Stimulated activated CD8-positive, alpha-beta memory T cell treated with anti-CD3 and anti-CD28 coated beads, Interleukin-7, amount 100 ng/mL, for 1 hour (primary cell): ENCODE measurements around the gene ELFN1.

ENCODE experiments used
- DNase-seq, 2 donors: peaks; one replicate each; pipeline ENCODE4 v3.0.0-alpha.2; 2020; ENCODE audit warnings: low read depth in 2 of 2

ELFN1 gene

DNA sequence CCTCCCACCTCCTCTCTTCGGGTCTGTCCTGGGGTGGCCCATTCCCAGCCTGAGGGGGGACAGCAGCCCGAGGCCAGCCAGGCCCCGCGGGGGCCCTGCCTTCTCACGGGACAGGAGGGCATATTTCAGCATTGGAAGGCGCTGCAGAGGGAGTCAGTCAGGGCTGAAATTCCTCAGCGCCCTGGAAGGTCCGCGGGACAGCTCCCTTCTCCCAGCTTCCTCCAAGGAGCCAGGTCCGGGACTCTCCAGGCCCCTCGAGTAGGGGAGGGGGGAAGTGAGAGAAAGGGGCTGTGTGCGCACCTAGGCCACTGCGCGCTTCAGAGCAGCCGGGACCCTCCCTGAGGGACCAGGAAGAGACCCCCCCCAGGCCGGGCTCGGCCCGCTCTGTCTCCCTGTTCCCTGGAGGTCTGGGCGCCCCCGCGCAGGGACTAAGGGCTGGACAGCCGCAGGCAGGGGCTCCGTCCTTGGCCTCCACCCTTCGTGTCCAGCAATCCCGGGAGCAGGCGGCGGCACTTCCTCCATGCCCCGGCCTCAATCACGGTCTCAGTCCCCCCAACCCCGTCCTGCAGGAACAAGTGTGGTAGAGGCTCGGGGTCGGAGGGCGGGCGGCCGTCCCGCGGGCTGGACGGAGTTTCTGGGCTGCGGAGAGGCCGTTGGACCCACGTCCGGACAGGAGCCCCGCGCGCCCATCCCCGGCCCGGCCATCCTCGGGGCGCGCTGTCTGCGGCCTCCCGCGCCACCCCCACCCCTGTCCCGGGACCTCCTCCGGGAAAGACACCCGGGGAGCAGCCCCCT is 6.0 kb upstream of the ELFN1 start:
- DNase-seq = no peak

DNA sequence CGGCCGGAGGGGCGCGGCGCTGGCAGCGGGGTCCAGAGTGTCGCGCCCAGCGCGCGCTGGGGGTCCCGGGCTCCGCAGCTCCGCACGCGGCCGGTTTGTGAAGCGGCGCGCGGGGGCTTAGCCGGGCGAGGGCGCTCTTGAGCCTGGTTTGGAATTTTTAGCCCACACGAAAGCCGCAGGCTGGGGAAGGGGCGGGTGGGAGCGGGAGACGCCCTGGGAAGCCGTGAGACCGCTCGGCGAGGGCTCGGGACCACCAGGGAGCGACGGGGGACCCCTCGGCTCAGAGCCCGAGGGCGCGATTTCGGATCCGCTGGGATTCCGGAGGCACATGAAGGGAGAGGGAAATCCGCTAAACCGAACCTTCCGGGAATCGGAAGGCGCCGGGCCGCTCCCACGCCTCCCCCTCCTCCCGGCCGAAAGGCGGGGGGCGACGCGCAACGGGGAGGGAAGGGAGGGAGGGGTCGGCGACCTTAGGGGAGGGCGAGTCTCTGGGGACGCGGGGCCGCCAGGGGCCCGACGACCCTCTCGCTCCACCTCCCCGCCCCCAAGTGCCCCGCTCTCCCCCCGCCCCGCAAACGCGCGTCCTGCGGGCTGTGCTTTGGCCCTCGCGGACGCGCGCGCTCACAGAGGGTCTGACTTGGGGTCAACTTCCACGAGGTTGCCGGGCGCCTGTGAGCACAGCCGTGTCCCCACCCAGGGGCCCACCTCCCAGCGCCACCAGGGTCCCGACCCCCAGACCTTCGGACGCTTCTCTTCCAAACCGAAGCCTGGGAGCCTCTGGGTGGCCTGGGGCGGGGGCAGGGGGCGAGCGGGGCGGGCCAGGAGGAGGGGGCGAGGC is 5.1 kb upstream of the ELFN1 start:
- DNase-seq = peak in 1 of 2 donors; percentile 16

GRCh38 chr7:1665549-1666316 is 4.3 kb upstream of the ELFN1 start:
- no peak for DNase-seq

DNA sequence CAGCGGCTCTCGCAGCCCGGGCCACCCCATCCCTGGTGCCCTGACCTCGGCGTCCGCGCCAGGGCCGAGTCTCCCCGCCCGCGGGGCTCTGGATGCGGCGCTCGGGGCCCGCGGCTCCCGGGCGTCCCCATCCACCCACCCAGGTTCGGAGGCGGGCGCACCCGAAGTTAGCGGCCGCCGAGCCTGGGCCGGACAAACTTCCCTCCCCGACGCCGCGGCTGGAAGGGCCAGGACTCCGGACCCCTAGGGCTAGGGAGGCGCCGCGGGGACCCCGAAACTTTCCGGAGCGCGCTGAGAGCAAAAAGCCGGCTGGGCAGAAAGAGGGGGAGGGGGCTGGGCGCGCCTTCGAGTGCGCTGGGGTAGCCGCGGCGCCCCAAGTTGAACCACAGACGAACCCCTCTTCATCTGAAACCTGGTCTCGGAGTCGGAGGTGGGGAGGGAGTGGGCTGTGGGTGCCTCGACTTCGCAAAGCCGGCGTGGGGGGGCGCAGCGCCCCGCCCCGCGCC is 3.7 kb upstream of the ELFN1 start:
- DNase-seq = no peak

GRCh38 chr7:1666823-1667565 is 3.1 kb upstream of the ELFN1 start:
- DNase-seq = no peak

GRCh38 chr7:1667566-1668395 is 2.3 kb upstream of the ELFN1 start:
- no peak for DNase-seq

DNA sequence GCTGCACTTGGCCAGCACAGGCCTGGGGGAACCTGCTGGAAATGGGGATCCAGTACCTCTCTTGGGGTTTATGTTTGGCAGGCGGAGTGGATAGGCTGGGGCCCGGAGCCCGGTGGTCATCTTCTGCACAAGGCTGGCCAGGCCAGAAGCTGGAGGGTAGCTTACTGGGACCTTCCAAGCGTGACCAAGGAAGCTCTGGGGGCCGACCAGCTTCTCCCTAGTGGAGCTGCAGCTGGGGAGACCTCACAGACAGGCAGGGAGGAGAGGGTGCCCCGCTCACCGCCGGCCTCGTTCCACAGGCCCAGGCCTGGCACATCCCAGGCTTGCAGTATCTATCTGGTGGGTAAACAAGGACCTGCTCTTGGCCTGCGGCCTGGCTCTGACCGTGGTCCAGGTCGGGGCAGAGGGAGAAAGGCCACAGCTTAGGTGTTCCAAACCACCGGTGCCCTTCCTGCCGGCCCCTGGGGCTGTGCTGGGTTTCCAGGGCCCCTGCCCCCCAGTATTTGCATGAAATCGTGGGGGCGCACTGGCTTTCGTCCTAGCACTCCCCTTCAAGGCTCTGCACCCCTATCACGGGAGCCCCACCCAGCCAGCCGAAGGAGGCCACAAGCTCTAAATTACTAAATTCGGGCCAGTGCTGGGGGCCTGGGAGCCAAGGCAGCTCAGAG is 1.5 kb upstream of the ELFN1 start:
- DNase-seq = no peak

DNA sequence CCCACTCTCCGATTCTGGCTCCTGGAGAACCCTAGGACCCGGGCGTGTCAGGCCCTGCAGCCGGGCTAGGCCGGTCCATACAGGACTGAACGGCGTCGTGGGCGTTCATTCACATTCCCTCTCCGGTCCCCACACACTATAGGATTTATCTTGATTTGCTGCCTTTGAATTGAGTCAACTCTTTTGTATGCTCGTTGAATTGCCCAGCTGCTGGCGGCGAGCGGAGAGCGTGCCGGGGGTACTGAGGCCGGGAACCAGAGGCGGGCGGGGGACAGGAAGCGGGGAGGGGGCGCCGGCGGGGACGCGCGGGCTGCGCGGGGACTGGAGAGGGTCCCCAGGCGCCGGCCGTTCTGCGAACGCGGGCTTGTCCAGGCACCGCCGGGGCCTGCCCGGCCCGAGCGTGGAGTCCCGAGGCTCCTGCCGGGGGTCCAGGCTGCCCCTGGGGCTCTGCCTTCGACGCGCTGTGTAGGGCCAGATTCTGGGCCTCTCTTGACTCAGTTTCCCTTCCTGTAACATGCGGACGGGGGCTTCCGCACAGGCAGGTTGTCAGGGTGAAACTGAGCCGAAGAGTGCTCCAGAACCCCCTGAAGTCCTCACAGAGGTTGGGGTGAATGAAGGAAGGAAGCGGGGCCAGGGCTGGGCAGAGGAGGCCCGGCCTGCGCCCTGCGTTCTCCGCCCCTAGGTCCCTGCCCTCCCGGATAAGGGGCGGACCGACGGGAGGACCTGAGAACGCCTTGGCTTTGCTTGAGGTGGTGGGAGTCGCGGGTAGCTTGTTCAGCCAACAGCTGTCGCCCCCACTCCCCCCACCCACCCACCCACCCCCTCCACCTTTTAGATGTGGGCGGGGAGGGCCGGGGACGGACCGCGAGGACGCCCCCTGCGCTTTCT is 769 bp upstream of the ELFN1 start:
- DNase-seq = no peak

GRCh38 chr7:1670894-1671593 is 967 bp downstream of the ELFN1 start:
- no peak for DNase-seq

GRCh38 chr7:1671594-1672451 is 1.7 kb downstream of the ELFN1 start:
- DNase-seq = no peak

DNA sequence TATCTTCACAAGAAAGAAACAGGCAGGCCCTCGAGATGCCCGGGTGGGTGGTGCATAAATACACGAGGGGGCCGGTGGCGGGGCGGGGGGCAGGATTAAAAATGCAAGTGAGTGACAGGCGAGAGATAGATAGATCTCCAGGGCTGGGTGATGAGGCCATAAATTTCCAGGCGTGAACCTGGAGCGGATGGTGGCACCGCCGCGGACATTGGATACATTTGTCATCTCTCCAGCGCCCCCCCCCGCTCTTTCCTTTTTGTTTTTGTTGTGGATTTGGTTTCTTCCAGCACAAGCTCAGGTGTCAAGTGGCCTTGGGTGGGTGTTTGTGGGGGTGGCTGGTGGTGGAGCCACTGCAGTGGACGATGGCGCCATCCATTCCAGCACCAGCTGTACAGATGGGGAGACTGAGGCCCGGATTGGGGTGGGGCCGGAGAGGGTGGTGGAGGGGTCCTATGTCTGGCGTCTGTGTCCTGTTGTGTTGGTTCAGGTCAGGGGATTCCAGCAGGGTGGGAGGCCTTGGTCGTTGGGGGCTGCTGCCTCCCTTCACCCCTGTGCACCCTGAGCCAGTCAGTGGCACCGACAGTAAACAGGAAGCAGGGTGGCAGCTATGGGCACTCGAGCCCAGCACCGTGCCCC is 2.9 kb downstream of the ELFN1 start:
- DNase-seq = no peak

GRCh38 chr7:1673581-1674118 is 3.6 kb downstream of the ELFN1 start:
- no peak for DNase-seq

- no peak for DNase-seq
These were observed 4.3 kb downstream of the ELFN1 start for GRCh38 chr7:1674161-1675035.

GRCh38 chr7:1675036-1675671 is 5.1 kb downstream of the ELFN1 start:
- no peak for DNase-seq
